Neural progenitor cell (in vitro differentiated cells): ENCODE measurements around the gene ADGRE2. TPM values are rescaled to one million over a fixed set of nuclear protein-coding genes. Genes with fewer than 3 reads are reported as not detected.
A peak's percentile ranks its signal among the peaks of the same experiment; 100 is the strongest.
"Not testable (repeated sequence)": the region's sequence is repeated elsewhere in the genome, so short reads cannot be mapped to it uniquely, and the experiment has no call there.

Experiments
- DNase-seq: peaks from one replicate; pipeline ENCODE4 v3.0.0-alpha.2; 2016; ENCODE audit warnings: low spot score
- H2AFZ ChIP-seq: fragments of 200-600 bp; sonication (generic); replicated peaks from 2 replicates; pipeline ENCODE4 v1.6.1; 2016; ENCODE audit warnings: antibody characterized with exemption
- H3F3A ChIP-seq: fragments of 200-600 bp; sonication (generic); 2 replicates; pipeline ENCODE4 v1.6.1; 2016; ENCODE audit warnings: antibody characterized with exemption, low read depth
- H3K27ac ChIP-seq: fragments of 200-600 bp; sonication (generic); 2 replicates; pipeline ENCODE4 v1.5.1; 2016; ENCODE audit warnings: mild to moderate bottlenecking
- H3K27me3 ChIP-seq: fragments of 200-600 bp; sonication (generic); 2 replicates; pipeline ENCODE4 v1.6.1; 2016; ENCODE audit warnings: mild to moderate bottlenecking, moderate library complexity
- H3K36me3 ChIP-seq: fragments of 200-600 bp; sonication (generic); 2 replicates; pipeline ENCODE4 v1.5.1; 2016
- H3K4me1 ChIP-seq: fragments of 200-600 bp; sonication (generic); 2 replicates; pipeline ENCODE4 v1.6.1; 2016; ENCODE audit warnings: mixed run types
- H3K4me2 ChIP-seq: fragments of 200-600 bp; sonication (generic); 2 replicates; pipeline ENCODE4 v1.6.1; 2016
- H3K4me3 ChIP-seq: fragments of 200-600 bp; sonication (generic); 2 replicates; pipeline ENCODE4 v1.5.1; 2016
- H3K79me2 ChIP-seq: fragments of 200-600 bp; sonication (generic); 2 replicates; pipeline ENCODE4 v1.6.1; 2016; ENCODE audit warnings: low read depth
- H3K9ac ChIP-seq: fragments of 200-600 bp; sonication (generic); 2 replicates; pipeline ENCODE4 v1.6.1; 2016
- H3K9me3 ChIP-seq: fragments of 200-600 bp; sonication (generic); 2 replicates; pipeline ENCODE4 v1.5.1; 2016; ENCODE audit warnings: low read depth
- H4K20me1 ChIP-seq: fragments of 200-600 bp; sonication (generic); 2 replicates; pipeline ENCODE4 v1.6.1; 2016; ENCODE audit warnings: low read depth
- H3K27ac Mint-ChIP-seq: 3 replicates; pipeline ENCODE4 v1.8.0; 2021; ENCODE audit warnings: mixed read lengths
- H3K27me3 Mint-ChIP-seq: 2 replicates; pipeline ENCODE4 v1.8.0; 2022; ENCODE audit warnings: low read depth, mild to moderate bottlenecking, inconsistent platforms, moderate library complexity, mixed read lengths; ENCODE audit not compliant: insufficient read depth
- H3K36me3 Mint-ChIP-seq: 3 replicates; pipeline ENCODE4 v1.8.0; 2021; ENCODE audit warnings: mixed read lengths
- H3K4me1 Mint-ChIP-seq: 3 replicates; pipeline ENCODE4 v1.8.0; 2021; ENCODE audit warnings: mixed read lengths
- H3K4me3 Mint-ChIP-seq: 3 replicates; pipeline ENCODE4 v1.8.0; 2021; ENCODE audit warnings: mild to moderate bottlenecking, moderate library complexity, mixed read lengths
- H3K9me3 Mint-ChIP-seq: 3 replicates; pipeline ENCODE4 v1.8.0; 2020; ENCODE audit warnings: mixed read lengths
- CTCF ChIP-seq: fragments of 200-600 bp; sonication (generic); IDR thresholded peaks from 2 replicates; pipeline ENCODE4 v1.5.1; 2017; ENCODE audit warnings: antibody characterized with exemption, mild to moderate bottlenecking
- EZH2 ChIP-seq: fragments of 200-600 bp; sonication (generic); IDR thresholded peaks from 2 replicates; pipeline ENCODE4 v1.6.1; 2017; ENCODE audit warnings: antibody characterized with exemption, mild to moderate bottlenecking, moderate library complexity
- EZH2phosphoT487 ChIP-seq: fragments of 200-600 bp; sonication (generic); IDR thresholded peaks from 2 replicates; pipeline ENCODE4 v1.6.1; 2017; ENCODE audit warnings: antibody characterized with exemption
- total RNA-seq: library from RNA; depleted of rRNA; stranded (reverse); fragments of >200 nt; gene quantifications from 2 replicates; pipeline ENCODE4 v1.2.3, GENCODE V29; 2015; ENCODE audit warnings: low replicate concordance

ADGRE2 gene
- total RNA-seq, 1 donor from 2014 or later = 0.28 TPM

- Mint-ChIP-seq H3K4me3 (no peak overlapping the region), H3K27ac (no peak overlapping the region), H3K27me3 (peaks cover 5% of the 10 kb centered on the region), H3K4me1 (peaks cover 2% of the 10 kb centered on the region), H3K9me3 (peaks cover 3% of the 10 kb centered on the region), H3K36me3 (no peaks in the 10 kb centered on the region)
- Histone ChIP-seq H3K4me1 (no peaks in the 10 kb centered on the region), H4K20me1 (no peaks in the 10 kb centered on the region), H3K4me2 (peak overlapping the region; percentile 75), H3K79me2 (no peaks in the 10 kb centered on the region), H3F3A (no peaks in the 10 kb centered on the region), H3K36me3 (no peaks in the 10 kb centered on the region), H3K4me3 (peak overlapping the region; percentile 41), H2AFZ (peak overlapping the region; percentile 66), H3K9me3 (no peaks in the 10 kb centered on the region), H3K27me3 (peaks cover 22% of the 10 kb centered on the region), H3K9ac (no peak overlapping the region), H3K27ac (no peak overlapping the region)
- TF ChIP-seq EZH2phosphoT487 = no peak
- TF ChIP-seq EZH2 = no peak
- TF ChIP-seq CTCF = no peak
- no peak for DNase-seq
These were observed 2.3 kb downstream of the ADGRE2 start for GRCh38 chr19:14775869-14776586.

- not testable (repeated sequence) for H3K4me2 ChIP-seq, H4K20me1 ChIP-seq, H3K4me3 ChIP-seq
These were observed 3.0 kb downstream of the ADGRE2 start for GRCh38 chr19:14775326-14775725.

GRCh38 chr19:14774373-14774772 lies 4.0 kb downstream of the ADGRE2 start:
- no peaks in the 10 kb centered on the region for H3K9me3 ChIP-seq
- H3K4me2 ChIP-seq = no peak overlapping the region
- no peak overlapping the region for H2AFZ ChIP-seq
- TF ChIP-seq EZH2phosphoT487 (no peak), CTCF (no peak), EZH2 (no peak)
- no peaks in the 10 kb centered on the region for H3K4me1 ChIP-seq
- H3K27ac ChIP-seq = no peak overlapping the region
- H3K4me1 Mint-ChIP-seq = peaks cover 2% of the 10 kb centered on the region
- no peaks in the 10 kb centered on the region for H3K36me3 Mint-ChIP-seq
- H3K27me3 ChIP-seq = peaks cover 22% of the 10 kb centered on the region
- no peaks in the 10 kb centered on the region for H3F3A ChIP-seq
- H3K9me3 Mint-ChIP-seq = peaks cover 3% of the 10 kb centered on the region
- H3K4me3 ChIP-seq = no peak overlapping the region
- no peak for DNase-seq
- no peak overlapping the region for H3K27ac Mint-ChIP-seq
- H3K36me3 ChIP-seq = no peaks in the 10 kb centered on the region
- H3K79me2 ChIP-seq = no peaks in the 10 kb centered on the region
- no peak overlapping the region for H3K4me3 Mint-ChIP-seq
- no peak overlapping the region for H3K9ac ChIP-seq
- no peaks in the 10 kb centered on the region for H4K20me1 ChIP-seq
- peaks cover 5% of the 10 kb centered on the region for H3K27me3 Mint-ChIP-seq

More at GRCh38 chr19:14775326-14775725, 3.0 kb downstream of the ADGRE2 start:
- not testable (repeated sequence) for H3F3A ChIP-seq, H3K27ac ChIP-seq, H3K36me3 Mint-ChIP-seq, H3K79me2 ChIP-seq, H3K4me1 Mint-ChIP-seq, H3K9ac ChIP-seq, H3K4me1 ChIP-seq, H3K27me3 Mint-ChIP-seq, H3K27ac Mint-ChIP-seq, H2AFZ ChIP-seq, H3K4me3 Mint-ChIP-seq, DNase-seq, H3K9me3 Mint-ChIP-seq, H3K36me3 ChIP-seq, H3K9me3 ChIP-seq
- H3K27me3 ChIP-seq = peaks cover 22% of the 10 kb centered on the region

- not testable (repeated sequence) for H3K4me1 ChIP-seq, H3K9me3 Mint-ChIP-seq, H3K4me3 ChIP-seq, DNase-seq, H3K27ac Mint-ChIP-seq, H3F3A ChIP-seq, H4K20me1 ChIP-seq, H3K27ac ChIP-seq, H3K27me3 Mint-ChIP-seq, H3K4me1 Mint-ChIP-seq, H3K9me3 ChIP-seq, H3K4me2 ChIP-seq, H3K36me3 Mint-ChIP-seq, H3K9ac ChIP-seq, H3K36me3 ChIP-seq, H3K79me2 ChIP-seq, H2AFZ ChIP-seq, H3K4me3 Mint-ChIP-seq
- peaks cover 22% of the 10 kb centered on the region for H3K27me3 ChIP-seq
These were observed 4.6 kb downstream of the ADGRE2 start for GRCh38 chr19:14773722-14774121.
